Colon (tissue), 2 donors: ENCODE data around the gene FOXF1.

Experiments used
- FAIRE-seq: peaks from 2 replicates; lab custom pipeline; 2012; peaks lifted over from hg19 to GRCh38; lab: Jason Lieb, UNC
- donor health status: control.
- donor health status: control.

The FOXF1 gene

GRCh38 chr16:86510465-86511261 lies at the start of gene FOXF1:
FOXF1 (plus strand) TSS chr16:86510527; CDS start chr16:86510570, 43 bp downstream.
- FAIRE-seq, result no peak

GRCh38 chr16:86461037-86461436 lies 49.3 kb upstream of the FOXF1 start:
- FAIRE-seq, result no peak

GRCh38 chr16:86462334-86463084 lies 47.8 kb upstream of the FOXF1 start:
- FAIRE-seq, result no peak

GRCh38 chr16:86464044-86464443 lies 46.3 kb upstream of the FOXF1 start:
- FAIRE-seq, result no peak

GRCh38 chr16:86465434-86465833 lies 44.9 kb upstream of the FOXF1 start:
- FAIRE-seq, result no peak

- FAIRE-seq, result no peak
Observed at GRCh38 chr16:86466696-86467406, 43.5 kb upstream of the FOXF1 start.

- FAIRE-seq, result no peak
Observed at GRCh38 chr16:86467490-86467889, 42.8 kb upstream of the FOXF1 start.

GRCh38 chr16:86470964-86471363 lies 39.4 kb upstream of the FOXF1 start:
- FAIRE-seq, result no peak

- no peak for FAIRE-seq
Observed at GRCh38 chr16:86471896-86472295, 38.4 kb upstream of the FOXF1 start.

- FAIRE-seq, result no peak
Observed at GRCh38 chr16:86472366-86472765, 38.0 kb upstream of the FOXF1 start.

GRCh38 chr16:86476956-86477534 lies 33.3 kb upstream of the FOXF1 start:
- FAIRE-seq, result no peak

GRCh38 chr16:86477642-86478041 lies 32.7 kb upstream of the FOXF1 start:
- no peak for FAIRE-seq

- FAIRE-seq, result peak; percentile 96
Observed at GRCh38 chr16:86478779-86479178, 31.5 kb upstream of the FOXF1 start.

- no peak for FAIRE-seq
Observed at GRCh38 chr16:86479419-86479818, 30.9 kb upstream of the FOXF1 start.

- FAIRE-seq, result no peak
Observed at GRCh38 chr16:86480444-86480843, 29.9 kb upstream of the FOXF1 start.

GRCh38 chr16:86481607-86482006 lies 28.7 kb upstream of the FOXF1 start:
- no peak for FAIRE-seq

GRCh38 chr16:86484240-86484639 lies 26.1 kb upstream of the FOXF1 start:
- FAIRE-seq, result no peak

GRCh38 chr16:86485746-86486145 lies 24.6 kb upstream of the FOXF1 start:
- no peak for FAIRE-seq

GRCh38 chr16:86490859-86491639 lies 19.3 kb upstream of the FOXF1 start:
- no peak for FAIRE-seq

- no peak for FAIRE-seq
Observed at GRCh38 chr16:86491640-86492023, 18.7 kb upstream of the FOXF1 start.

- no peak for FAIRE-seq
Observed at GRCh38 chr16:86492267-86492960, 17.9 kb upstream of the FOXF1 start.
